MM.1S (cell line): ENCODE data around the gene ZBTB34.

ENCODE experiments used
- CTCF ChIP-seq: fragments of 300-600 bp; sonication (generic); IDR thresholded peaks from 2 replicates; pipeline ENCODE4 v1.5.1; 2016; ENCODE audit warnings: antibody characterized with exemption, low read length, mixed read lengths
- EZH2phosphoT487 ChIP-seq: fragments of 300-600 bp; sonication (generic); IDR thresholded peaks from 2 replicates; pipeline ENCODE4 v1.6.1; 2018; ENCODE audit warnings: antibody characterized with exemption, low read length

GRCh38 chr9:126822278-126822677, 38.2 kb upstream of the ZBTB34 start:
- TF ChIP-seq CTCF (no peak), EZH2phosphoT487 (no peak)
